OCI-LY1 (cell line): ENCODE measurements around the gene TCF4.

Source experiments
- CTCF ChIP-seq: fragments of 200-600 bp; sonication (generic), shearing (Covaris generic); IDR thresholded peaks from 2 replicates; pipeline ENCODE4 v1.5.1; 2017; ENCODE audit warnings: mild to moderate bottlenecking, antibody characterized with exemption, low read length, moderate library complexity, mixed read lengths
- EZH2 ChIP-seq: fragments of 200-600 bp; sonication (generic), shearing (Covaris generic); IDR thresholded peaks from 2 replicates; pipeline ENCODE4 v1.8.0; 2017; ENCODE audit warnings: borderline replicate concordance, mixed run types, mild to moderate bottlenecking, antibody characterized with exemption, low read length, moderate library complexity, mixed read lengths

GRCh38 chr18:55337908-55338521, 250.0 kb downstream of the TCF4 start:
- TF ChIP-seq CTCF = no peak
- TF ChIP-seq EZH2 = no peak
